ENCODE results near the gene NME1.
"Not testable (repeated sequence)": the region's sequence is repeated elsewhere in the genome, so short reads cannot be mapped to it uniquely, and the experiment has no call there.

Gene NME1

DNA sequence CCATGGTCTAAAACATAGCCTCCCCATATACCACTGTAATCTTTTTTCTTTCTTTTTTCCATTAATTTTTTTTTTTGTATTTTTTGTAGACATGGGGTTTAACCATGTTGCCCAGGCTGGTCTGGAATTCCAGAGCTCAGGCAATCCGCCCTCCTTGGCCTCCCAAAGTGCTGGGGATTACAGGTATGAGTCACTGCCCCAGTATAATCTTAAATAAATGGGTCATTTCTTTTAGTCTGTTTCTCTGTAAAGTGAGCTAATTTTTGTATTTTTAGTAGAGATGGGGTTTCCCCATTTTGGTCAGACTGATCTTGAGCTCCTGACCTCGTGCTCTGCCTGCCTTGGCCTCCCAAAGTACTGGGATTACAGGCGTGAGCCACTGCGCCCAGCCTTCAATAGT, 5.7 kb upstream of the NME1 start:
- no peak for DNase-seq (ENCODE audit: low read depth)

DNA sequence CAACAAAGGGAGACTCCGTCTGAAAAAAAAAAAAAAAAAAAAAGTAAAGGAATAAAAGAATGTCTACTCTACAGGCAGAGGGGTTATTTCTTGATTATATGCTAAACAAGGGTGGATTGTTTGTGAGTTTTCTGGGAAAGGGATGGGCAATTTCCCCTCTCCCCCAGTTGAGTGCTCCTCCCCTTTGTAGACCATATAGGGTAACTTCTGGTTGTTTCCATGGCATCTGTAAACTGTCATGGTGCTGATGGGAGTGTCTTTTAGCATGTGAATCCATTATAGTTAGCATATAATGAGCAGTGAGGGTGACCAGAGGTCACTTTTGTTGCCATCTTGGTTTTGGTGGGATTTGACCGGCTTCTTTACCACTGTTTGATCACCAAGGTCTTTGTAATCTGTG, 4.2 kb upstream of the NME1 start:
- DNase-seq (ENCODE audit: low read depth), result no peak

DNA sequence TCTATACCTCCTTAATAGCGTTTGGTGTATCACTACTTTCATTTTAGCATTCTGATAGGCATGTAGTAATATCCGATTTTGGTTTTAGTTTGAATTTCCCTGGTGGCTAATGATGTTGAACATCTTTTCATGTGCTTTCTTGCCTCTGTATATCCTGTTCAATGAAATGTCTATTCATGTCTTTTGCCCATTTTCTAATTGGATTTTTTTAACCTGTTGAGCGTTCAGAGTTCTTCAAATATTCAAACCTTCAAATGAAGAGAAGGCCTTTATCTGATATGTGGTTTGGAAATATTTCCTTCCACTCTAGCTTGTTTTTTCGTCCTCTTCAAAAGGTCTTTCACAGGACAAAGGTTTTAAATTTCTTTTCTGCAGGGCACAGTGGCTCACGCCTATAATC, 2.4 kb upstream of the NME1 start:
- no peak for DNase-seq (ENCODE audit: low read depth)

DNA sequence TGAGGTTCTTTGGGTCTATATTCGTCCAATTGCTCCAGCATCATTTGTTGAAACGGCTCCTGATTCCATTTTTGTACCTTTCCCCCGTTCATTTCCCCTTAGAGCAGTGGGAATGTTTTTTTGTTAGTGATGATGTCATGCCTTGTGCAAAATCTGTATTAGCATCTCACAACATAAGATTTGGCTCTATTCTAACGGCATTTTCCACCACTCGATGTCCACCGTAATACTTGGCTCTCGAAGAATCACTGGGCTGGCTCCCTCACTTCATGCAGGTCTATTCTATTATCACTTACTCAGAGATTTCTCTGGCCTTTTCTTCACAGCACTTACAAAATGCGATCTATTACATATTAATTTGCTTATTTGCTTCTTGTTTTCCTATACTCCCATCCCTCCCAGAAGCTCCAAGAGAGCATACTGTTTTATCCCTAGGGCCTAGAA, 571 bp upstream of the NME1 start:
- DNase-seq (ENCODE audit: low read depth), result no peak

DNA sequence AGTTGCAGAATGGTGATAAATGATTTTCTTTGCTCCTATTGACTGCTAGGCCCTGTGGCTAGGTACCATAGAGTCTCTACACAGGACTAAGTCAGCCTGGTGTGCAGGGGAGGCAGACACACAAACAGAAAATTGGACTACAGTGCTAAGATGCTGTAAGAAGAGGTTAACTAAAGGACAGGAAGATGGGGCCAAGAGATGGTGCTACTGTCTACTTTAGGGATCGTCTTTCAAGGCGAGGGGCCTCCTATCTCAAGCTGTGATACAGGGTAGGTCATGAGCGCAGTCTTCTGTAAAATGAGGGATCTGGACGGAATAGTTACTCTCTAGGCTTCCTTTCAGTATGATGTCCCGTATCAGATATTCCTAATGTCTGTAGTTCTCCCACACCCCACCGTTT, 817 bp downstream of the NME1 start:
- DNase-seq (ENCODE audit: low read depth), result no peak

DNA sequence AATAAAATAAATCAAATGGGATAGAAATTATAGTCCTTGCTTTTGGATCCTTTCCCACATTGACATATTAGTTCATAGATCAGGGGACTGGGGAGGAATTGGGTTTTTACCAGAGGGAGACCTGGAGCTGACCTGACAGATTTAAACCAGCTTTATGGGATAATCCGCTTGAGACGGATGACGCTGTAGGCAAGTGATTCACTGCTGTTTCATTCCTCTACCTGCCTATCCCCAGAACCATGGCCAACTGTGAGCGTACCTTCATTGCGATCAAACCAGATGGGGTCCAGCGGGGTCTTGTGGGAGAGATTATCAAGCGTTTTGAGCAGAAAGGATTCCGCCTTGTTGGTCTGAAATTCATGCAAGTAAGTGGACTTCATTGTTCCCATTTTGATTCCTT, 2.1 kb downstream of the NME1 start:
- DNase-seq (ENCODE audit: low read depth), result no peak

DNA sequence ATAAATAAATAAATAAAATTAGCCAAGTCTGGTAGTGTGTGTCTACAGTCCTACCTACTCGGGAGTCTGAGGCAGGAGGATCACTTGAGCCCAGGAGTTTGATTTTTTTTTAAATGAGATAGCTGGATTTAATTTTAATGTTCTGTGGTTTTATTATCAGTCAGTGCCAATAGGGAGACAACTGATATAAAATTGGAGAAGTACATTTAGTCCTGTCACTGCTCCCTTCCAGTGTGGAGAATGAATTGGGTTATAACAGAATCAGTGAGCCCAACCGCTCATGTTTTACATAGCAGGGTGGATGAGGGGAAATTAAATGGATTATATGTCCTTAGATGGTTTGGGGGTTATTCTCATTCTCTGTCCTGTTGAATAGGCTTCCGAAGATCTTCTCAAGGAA, 6.2 kb downstream of the NME1 start:
- DNase-seq (ENCODE audit: low read depth), result no peak

DNA sequence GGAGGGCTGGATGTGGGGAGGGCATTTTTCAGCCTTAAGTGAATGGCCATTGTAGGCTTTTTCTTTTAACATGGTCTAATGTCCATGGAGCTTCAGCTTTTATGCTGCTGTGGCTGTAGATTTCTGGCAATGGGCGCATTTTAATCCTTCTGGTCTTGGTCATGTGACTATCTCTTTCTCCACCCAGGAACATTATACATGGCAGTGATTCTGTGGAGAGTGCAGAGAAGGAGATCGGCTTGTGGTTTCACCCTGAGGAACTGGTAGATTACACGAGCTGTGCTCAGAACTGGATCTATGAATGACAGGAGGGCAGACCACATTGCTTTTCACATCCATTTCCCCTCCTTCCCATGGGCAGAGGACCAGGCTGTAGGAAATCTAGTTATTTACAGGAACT, 8.2 kb downstream of the NME1 start:
- no peak for DNase-seq (ENCODE audit: low read depth)

DNA sequence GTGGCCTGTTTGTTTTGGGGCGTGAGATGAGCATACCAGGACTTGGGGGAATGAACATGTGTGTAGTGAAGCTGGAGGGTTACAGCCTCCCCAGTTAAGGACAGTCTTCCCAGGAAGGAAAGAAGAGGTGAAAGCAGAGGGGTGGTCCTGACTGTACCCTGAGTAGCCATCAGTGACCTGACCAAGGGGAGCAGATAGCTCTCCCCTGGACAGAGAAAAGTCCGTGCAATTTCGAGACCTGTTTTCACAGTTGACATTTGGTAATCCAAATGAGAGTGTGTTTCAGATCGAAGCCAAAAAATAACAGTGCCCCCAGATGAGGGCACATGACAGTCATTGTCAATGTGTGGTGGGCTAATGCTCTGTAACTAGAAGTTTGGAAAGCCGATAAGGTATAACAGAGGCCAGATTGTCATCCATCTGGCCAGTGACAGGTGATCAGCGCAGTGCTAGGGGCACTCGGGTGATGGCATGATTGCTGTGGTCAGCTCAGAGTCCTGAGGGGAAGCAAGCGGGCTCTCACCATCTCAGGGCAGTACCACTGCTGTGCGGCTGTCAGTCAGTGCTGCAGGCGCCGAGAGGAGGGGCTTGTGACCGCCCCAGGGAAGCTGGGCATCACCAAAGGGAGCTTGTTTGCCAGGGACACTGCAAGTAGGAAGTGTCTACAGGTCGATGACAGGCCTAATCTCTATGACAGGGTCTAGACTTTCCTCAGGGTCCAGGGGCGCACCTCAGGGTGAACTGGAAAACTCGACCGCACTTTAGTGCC, 11.7 kb downstream of the NME1 start:
- no peak for DNase-seq (ENCODE audit: low read depth)

DNA sequence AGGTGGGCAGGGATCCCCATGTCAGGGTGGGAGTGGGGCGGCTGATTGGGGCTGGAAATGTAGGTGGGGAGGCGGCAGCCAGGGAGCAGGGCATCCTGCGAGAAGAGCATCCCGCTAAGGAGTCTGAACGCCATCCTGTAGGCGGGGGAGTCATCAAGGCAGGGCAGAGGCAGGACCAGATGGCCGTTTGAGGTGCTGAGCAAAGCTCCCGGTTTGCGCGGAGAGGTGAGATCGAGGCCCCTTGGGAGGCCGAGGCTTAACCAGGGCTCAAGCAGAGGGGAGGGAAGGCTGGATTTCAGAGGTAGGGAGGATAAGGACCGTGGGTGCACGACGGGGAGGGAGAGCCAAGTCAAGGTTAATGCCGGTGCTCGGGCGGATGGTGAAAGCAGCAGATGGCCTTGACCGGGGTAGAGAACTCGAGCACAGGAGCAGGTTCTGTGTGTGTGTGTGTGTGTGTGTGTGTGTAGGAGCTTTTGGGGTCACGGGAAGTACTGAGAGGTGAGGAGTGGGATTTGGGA, 12.4 kb downstream of the NME1 start:
- DNase-seq (ENCODE audit: low read depth), result no peak

DNA sequence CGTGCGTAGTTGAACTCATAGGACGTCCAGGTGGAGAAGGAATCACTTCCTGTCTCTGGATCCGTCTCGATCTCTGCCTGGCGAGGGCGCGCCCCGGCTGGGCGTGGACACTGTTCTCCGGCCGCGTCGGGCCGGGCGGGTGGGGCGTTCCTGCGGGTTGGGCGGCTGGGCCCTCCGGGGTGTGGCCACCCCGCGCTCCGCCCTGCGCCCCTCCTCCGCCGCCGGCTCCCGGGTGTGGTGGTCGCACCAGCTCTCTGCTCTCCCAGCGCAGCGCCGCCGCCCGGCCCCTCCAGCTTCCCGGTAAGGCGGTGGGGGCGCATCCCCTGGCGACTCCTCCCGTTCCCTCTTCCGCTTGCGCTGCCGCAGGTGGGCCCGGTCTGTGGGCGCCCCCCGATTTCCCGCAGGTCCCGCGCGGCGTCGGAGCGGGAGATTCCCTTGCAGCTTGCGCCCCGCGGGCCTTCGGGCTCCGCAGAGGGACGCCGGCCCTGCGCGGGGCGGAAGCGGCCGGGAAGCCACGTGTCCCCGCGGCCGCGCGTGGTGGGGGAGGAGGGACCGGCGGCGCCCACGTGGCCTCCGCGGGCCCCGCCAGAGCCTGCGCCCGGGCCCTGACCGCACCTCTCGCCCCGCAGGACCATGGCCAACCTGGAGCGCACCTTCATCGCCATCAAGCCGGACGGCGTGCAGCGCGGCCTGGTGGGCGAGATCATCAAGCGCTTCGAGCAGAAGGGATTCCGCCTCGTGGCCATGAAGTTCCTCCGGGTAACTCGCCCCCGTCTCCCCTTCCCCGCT, 13.0 kb downstream of the NME1 start, which contains the start of gene NME2:
Gene NME2, plus strand, starts transcription at position 214 of the 789 bp plus-strand sequence. Its CDS starts 420 bp downstream, at position 634.
- DNase-seq (ENCODE audit: low read depth), result peak; percentile 59

DNA sequence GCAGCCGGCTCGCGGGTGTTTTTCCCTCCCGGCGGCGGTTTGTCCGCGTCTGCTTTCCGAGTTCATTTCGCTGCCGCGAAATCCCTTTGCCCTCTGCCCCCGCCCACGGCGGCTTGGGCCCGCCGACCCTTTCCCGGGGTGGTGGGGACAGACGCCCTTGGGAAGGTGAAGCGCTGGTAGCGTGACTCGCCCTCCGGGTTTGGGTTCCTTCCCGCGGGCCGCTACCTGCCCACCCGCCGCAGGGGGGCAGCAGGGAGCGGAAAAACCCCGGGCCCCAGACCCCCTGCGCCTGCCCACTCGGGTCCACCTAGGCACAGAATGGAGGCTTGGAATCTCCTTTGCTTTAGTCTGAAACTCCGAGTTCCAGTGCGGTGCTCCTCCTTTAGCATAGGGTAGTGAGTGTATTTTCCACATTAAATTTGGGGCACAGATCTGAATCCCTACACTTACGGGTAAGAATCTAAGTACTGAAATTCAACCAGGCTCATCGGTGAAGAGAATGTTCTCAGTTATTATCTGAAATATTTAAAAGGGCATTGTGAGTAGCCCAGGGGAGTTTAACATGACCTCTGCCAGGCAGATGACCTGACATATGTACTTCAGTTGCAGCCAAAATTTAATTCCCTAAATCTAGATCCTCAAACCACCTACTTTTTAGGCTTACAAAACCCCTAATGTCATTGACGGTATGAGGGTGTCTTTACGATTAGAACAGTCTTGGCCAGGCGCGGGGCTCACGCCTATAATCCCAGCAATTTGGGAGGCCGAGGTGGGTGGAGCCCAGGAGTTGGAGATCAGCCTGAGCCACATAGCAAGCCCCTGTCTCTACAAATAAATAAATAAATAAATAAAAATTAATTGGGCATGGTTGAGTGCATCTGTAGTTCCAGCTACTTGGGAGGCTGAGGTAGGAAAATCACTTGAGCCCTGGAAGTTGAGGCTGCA, 13.9 kb downstream of the NME1 start:
- DNase-seq (ENCODE audit: low read depth), result peak; percentile 62

DNA sequence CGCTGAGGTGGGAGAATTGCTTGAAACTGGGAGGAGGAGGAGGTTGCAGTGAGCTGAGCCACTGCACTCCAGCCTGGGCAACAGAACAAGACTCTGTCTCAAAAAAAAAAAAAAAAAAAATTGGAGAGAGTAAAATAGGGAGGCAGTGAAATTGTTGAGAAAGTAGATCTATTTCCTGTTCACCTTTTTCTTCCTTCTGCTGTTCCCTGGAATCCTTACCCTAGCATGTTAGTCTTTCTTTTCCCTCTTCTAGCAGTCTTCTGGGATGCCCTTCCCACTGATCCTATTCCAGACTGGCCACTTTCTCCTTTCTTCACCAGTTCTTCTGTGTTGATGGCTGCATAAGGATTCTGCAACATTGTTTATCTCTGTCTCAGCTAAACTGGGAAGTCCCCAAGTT, 16.0 kb downstream of the NME1 start:
- DNase-seq (ENCODE audit: low read depth), result no peak

DNA sequence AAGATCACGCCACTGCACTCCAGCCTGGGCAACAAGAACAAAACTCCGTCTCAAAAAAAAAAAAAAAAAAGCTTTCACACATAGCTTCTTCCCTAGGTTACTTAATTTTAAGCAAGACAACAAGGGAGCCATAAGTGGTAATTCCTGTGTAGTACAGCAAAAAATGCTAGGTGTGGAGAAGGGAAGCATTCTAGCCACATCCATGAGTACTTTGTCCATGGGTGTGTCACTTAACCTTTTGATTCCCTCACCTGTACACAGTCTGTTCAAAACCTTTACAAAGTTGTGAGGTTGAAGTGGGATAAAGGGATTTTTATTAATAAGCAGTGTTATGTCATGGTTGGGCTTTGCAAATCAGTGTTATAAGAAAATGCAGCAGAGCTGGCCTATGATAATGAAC, 17.4 kb downstream of the NME1 start:
- no peak for DNase-seq (ENCODE audit: low read depth)

DNA sequence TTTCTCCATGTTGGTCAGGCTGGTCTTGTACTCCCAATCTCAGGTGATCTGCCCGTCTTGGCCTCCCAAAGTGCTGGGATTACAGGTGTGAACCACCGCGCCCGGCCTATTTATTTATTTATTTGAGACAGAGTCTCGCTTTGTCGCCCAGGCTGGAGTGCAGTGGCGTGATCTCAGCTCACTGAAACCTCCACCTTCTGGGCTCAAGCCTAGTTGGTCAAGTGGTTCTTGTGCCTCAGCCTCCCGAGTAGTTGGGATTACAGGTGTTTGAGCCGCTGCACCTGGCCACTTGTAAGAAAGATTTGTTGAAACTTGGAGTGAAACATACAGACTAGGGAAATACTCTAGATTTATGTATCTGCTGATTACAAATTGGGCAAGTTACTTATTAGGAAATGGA, 18.7 kb downstream of the NME1 start:
- DNase-seq (ENCODE audit: low read depth), result not testable (repeated sequence)

DNA sequence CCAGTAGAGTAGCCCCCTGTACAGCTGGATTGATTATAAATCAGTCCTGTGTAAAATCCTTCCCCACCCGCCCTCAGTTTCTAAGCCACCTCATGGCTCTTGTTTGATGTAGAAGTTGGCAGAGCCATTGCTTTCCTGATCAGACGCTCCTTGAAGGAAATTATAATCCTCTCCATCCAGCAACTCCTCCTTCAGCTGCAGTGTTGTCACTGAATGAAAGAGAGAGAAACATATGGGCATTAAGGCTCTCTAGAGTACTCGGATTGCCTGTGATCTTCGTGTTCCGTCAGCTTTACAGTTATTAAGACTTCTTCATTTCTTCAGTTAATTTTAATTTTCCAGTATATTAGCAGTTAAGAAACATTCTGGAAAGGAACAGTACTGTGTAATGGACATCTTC, 27.1 kb downstream of the NME1 start:
- no peak for DNase-seq (ENCODE audit: low read depth)

DNA sequence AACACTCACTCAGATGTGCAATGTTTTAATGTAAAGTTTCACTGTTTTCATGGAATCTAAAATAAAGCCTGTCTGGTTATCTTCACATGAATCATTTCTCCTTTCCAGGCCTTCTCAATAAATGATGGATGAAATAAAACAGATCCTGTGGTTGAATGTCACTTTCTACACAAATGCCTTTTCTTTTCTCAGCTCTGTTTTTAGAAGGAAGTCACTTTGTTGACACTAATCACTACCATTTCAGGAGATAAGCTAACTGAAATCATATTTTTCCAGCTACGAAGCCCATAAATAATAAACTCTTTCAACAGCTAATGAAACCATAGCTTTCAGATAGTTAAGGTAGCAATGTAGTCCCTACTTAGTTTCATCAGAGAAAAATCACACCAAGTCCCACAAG, 30.8 kb downstream of the NME1 start:
- DNase-seq (ENCODE audit: low read depth), result no peak

DNA sequence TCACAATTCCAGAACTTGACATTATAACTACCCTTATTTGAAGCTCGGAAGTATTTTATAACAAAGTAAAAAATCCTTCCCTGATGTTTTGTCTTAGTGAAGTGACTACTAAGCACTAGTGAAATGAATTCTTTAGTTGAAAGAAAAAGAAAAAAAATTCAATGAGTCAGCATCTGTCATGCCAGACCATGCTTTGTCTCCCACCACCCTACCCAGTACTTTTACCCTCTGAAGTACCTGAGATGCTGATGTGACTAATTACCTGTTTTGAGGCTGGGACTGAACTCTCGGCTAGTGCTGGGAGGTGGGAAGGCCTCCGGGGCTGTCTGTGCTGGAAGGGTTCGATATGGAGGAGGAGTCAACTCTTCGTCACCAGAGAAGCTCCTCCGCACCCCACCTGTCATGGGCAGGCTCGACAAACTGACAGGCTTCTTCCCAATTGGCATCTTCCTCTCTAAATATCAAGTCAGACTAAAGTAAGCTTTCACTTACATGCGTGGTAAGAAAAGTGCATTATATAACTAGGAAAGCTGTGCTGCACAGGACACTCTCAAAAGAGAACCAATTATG, 32.5 kb downstream of the NME1 start:
- no peak for DNase-seq (ENCODE audit: low read depth)

DNA sequence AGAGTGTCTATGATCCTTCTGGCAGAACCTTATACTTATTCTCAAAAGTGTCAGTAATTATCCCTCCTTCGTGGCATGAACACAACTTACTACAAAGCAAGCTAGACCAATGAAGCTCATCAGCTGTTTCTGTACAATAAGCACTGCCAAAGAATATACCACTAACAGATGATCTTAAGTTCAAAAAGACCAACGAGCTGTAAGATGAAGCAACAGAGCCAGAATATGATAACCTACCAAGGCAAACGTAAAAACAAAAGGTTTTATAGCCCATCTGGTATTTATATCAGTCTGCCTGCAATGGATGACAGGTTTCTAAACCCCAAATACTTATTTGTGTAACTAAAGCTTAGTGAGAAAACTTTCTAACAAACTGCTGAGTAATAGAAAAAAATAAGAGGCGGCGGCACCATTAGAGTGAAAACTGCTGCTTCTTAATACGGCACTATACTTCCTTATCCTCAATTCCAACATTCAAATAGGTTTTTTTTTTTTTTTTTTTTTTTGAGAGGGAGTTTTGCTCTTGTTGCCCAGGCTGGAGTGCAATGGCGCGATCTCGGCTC, 35.0 kb downstream of the NME1 start:
- DNase-seq (ENCODE audit: low read depth), result no peak

DNA sequence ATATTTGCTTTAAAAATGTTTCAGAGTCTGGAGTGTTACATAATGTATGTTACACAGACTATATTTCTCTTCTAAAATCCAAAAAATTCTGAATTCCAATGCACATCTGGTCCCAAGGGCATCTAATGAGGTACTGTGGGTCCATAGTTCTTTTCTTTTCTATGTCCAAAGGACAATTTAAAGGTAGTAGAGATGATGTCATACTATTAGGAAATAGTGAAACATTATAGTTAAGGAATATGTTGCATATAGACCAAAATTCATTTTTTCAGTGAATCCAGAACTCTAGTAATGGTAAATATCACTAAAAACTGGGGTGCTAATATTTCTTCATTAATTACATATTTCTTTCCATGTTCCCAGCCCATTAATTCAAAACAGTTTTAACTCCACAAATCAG, 35.8 kb downstream of the NME1 start:
- no peak for DNase-seq (ENCODE audit: low read depth)

DNA sequence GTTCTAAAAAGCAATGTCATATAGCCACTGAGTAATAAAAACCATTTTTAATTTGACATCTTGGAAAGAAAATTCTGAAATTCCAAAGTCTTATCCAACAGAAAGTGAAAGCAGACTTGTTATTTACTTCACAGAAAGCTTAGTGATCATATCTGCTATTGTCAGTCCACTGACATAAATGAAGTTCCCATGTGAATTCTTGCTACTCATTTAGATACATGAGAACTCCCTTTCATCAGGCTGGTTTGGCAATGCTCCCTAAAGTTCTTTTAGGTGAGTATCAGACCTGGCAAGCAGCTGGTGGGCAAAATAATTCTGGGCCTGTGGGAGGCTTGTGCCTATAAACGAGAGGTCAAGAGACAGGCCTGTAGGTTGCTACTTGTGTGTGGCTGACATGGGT, 36.3 kb downstream of the NME1 start:
- DNase-seq (ENCODE audit: low read depth), result no peak
